Measurements from ENCODE around the gene ATF5. TPM values are rescaled to one million over a fixed set of nuclear protein-coding genes. Genes with fewer than 3 reads are reported as not detected.

The ATF5 gene
- total and polyA plus RNA-seq, 2 of the 8 experiments (the other 6 are each of a cell fraction or from before 2014, with no cell fraction given), result 6.2 to 13.1 TPM

GRCh38 chr19:49910179-49910578 is 18.8 kb upstream of the ATF5 start:
- H3K79me1 ChIP-seq (ENCODE audit: low read depth, low read length), result peaks cover 10% of the 10 kb centered on the region; the same call in 1 of the 2 replicates
- H2AK5ac ChIP-seq (ENCODE audit: low read depth, low read length), result no peak overlapping the region
- POLR2A ChIA-PET (ENCODE audit: partially characterized antibody), result interaction anchor here (0.9 to 19.2 kb wide), 5 partner anchors 14 to 60 kb away, joined by 3 to 373 read pairs (median 8); partner anchors contain the start of genes AKT1S1, ATF5, IL4I1 and NUP62
- DNase-seq (ENCODE audit: low read depth in 1 of 2, low spot score in 2 of 2) (no peak), FAIRE-seq (no peak)
- H2BK15ac ChIP-seq (ENCODE audit: low read length), result no peak overlapping the region
- peaks cover 0 to 36% of the 10 kb centered on the region in 2 experiments; a peak in 2 of 4 replicates for H3K79me2 ChIP-seq (ENCODE audit: control insufficient read depth in 1 of 2, insufficient read depth in 2 of 2, low read length in 2 of 2)
- no peak overlapping the region for H3K14ac ChIP-seq (ENCODE audit: insufficient read length)
- H2BK12ac ChIP-seq (ENCODE audit: low read depth, low read length), result no peak overlapping the region
- 83% methylated on average over 5 of the region's 5 CpGs; no CpG with 5 or more reads in 1 of the 2 experiments for WGBS, 2 experiments (ENCODE audit: extremely low coverage in 1 of 2, insufficient coverage in 1 of 2, insufficient read length in 1 of 2, insufficient replicate concordance in 2 of 2, low coverage in 1 of 2, low lambda C conversion rate in 2 of 2, missing lambda C conversion rate in 1 of 2)
- no peak overlapping the region for H4K91ac ChIP-seq (replicated peaks; ENCODE audit: insufficient read length, low read length)
- H3K18ac ChIP-seq (ENCODE audit: extremely low read depth, low read length), result no peak overlapping the region
- no peak overlapping the region for H4K5ac ChIP-seq (ENCODE audit: insufficient read length, low read depth, low read length)
- no peak overlapping the region for H2BK20ac ChIP-seq (ENCODE audit: low read length)
- H2AFZ ChIP-seq (ENCODE audit: low read length), result no peak overlapping the region
- H3K23me2 ChIP-seq (ENCODE audit: low read depth, low read length), result no peaks in the 10 kb centered on the region
- no peak overlapping the region for H3K23ac ChIP-seq (ENCODE audit: insufficient read length)
- H2BK120ac ChIP-seq (replicated peaks; ENCODE audit: low read depth, low read length), result no peak overlapping the region
- H3K9ac ChIP-seq (replicated peaks in 1 of 4; ENCODE audit: extremely low read depth in 1 of 4, low read depth in 3 of 4, low read length in 3 of 4), result no peak overlapping the region
- H3K27me3 ChIP-seq (replicated peaks in 1 of 4; ENCODE audit: control insufficient read depth in 3 of 4, extremely low read depth in 1 of 4, insufficient read depth in 3 of 4, low read length in 3 of 4), result no peaks in the 10 kb centered on the region; a peak in 1 of 7 replicates
- no peak overlapping the region for H2BK5ac ChIP-seq (ENCODE audit: low read depth, low read length)
- H3K56ac ChIP-seq (replicated peaks; ENCODE audit: insufficient read length, low read depth, low read length), result no peak overlapping the region
- H4K20me1 ChIP-seq (replicated peaks in 1 of 2; ENCODE audit: control insufficient read depth in 1 of 2, insufficient read depth in 2 of 2, low read length in 2 of 2), result peaks cover 41 to 48% of the 10 kb centered on the region in 2 experiments
- H3K27ac ChIP-seq (ENCODE audit: low read depth, low read length), result no peak overlapping the region; the same call in 1 of the 2 replicates
- CTCF ChIA-PET (ENCODE audit: partially characterized antibody), result interaction anchor here (0.7 to 1.3 kb wide), 2 partner anchors 9 to 73 kb away, joined by 3 to 6 read pairs; no protein-coding TSS in a partner anchor
- H3K36me3 ChIP-seq (ENCODE audit: control insufficient read depth in 2 of 4, insufficient read depth in 4 of 4, low read length in 3 of 4), result peaks cover 24 to 50% (median 38%) of the 10 kb centered on the region in 4 experiments; a peak in 7 of 8 replicates
- peaks cover 0 to 6% (median 3%) of the 10 kb centered on the region in 4 experiments; a peak in 3 of 7 replicates for H3K4me1 ChIP-seq (replicated peaks in 1 of 4; ENCODE audit: control insufficient read depth in 3 of 4, insufficient read depth in 4 of 4, low read length in 3 of 4)
- H3K4me3 ChIP-seq (ENCODE audit: extremely low read depth in 1 of 4, insufficient read depth in 2 of 4, low read depth in 3 of 4, low read length in 4 of 4), result no peak overlapping the region
- H4K8ac ChIP-seq (ENCODE audit: extremely low read depth, insufficient read depth, low read length), result no peak overlapping the region; the same call in 1 of the 2 replicates
- H3K9me3 ChIP-seq (ENCODE audit: insufficient read depth in 2 of 2, low read depth in 1 of 2, low read length in 1 of 2), result no peaks in the 10 kb centered on the region
- no peak overlapping the region for H3K4me2 ChIP-seq (ENCODE audit: insufficient read depth in 1 of 2, low read depth in 2 of 2, low read length in 2 of 2)
- TF ChIP-seq E2F6 (IDR thresholded peaks at IDR 0.05) (no peak), TBP (IDR thresholded peaks at IDR 0.05; ENCODE audit: low read depth, low read length) (no peak), JUN (IDR thresholded peaks at IDR 0.05; ENCODE audit: low read depth, low read length) (no peak), SP4 (IDR thresholded peaks at IDR 0.05; ENCODE audit: low read length) (no peak), SIRT6 (IDR thresholded peaks at IDR 0.05; ENCODE audit: low read length) (no peak), POLR2AphosphoS5 (IDR thresholded peaks at IDR 0.05; ENCODE audit: low read depth, low read length) (0 out of 2 replicates have a peak, but pooled peaks have one; percentile 3)
- H3K4ac ChIP-seq (replicated peaks; ENCODE audit: insufficient read length, low read depth, low read length), result no peak overlapping the region

All from H1 (cell line).